CD14-positive monocyte (primary cell): Measurements from ENCODE around the gene ZFP62. TPM values are rescaled to one million over a fixed set of nuclear protein-coding genes. Genes with fewer than 3 reads are reported as not detected.

Experiments
- DNase-seq, 3 donors: peaks; one replicate each; pipeline ENCODE4 v3.0.0-alpha.2; 2011 to 2022
- H2AFZ ChIP-seq: 2 replicates; pipeline ENCODE4 v1.6.0; 2012; ENCODE audit warnings: mild to moderate bottlenecking, low read depth, low read length, inconsistent platforms; ENCODE audit not compliant: insufficient read depth, poor library complexity, severe bottlenecking
- H3K27ac ChIP-seq, 2 donors: 1 replicate in 1 of 2; 2 replicates in 1 of 2; pipeline ENCODE4 v1.5.1; 2012 to 2013; ENCODE audit warnings: low read length in 2 of 2, control low read depth in 1 of 2, inconsistent platforms in 1 of 2, low read depth in 1 of 2, mild to moderate bottlenecking in 1 of 2
- H3K27me3 ChIP-seq, 2 donors: one replicate each; pipeline versions ENCODE4 v1.6.0 to v1.6.1; 2011 to 2013; ENCODE audit warnings: low read length in 2 of 2; ENCODE audit not compliant: control insufficient read depth in 2 of 2, insufficient read depth in 2 of 2
- H3K36me3 ChIP-seq, 2 donors: replicated peaks in 1 of 2; 1 replicate in 1 of 2; 2 replicates in 1 of 2; pipeline versions ENCODE4 v1.5.1 to v1.6.1; 2012 to 2013; ENCODE audit warnings: low read length in 2 of 2, control low read depth in 1 of 2, inconsistent platforms in 1 of 2, mild to moderate bottlenecking in 1 of 2; ENCODE audit not compliant: insufficient read depth in 2 of 2, control insufficient read depth in 1 of 2
- H3K4me1 ChIP-seq, 2 donors: 1 replicate in 1 of 2; 2 replicates in 1 of 2; pipeline versions ENCODE4 v1.5.1 to v1.6.1; 2012 to 2013; ENCODE audit warnings: low read length in 2 of 2, control low read depth in 1 of 2, inconsistent platforms in 1 of 2, mild to moderate bottlenecking in 1 of 2, moderate library complexity in 1 of 2; ENCODE audit not compliant: insufficient read depth in 2 of 2, control insufficient read depth in 1 of 2
- H3K4me2 ChIP-seq: replicated peaks from 2 replicates; pipeline ENCODE3; 2012; ENCODE audit warnings: low read length, moderate library complexity, mild to moderate bottlenecking; ENCODE audit not compliant: poor library complexity, severe bottlenecking; ENCODE audit errors: extremely low read depth
- H3K4me3 ChIP-seq, 3 experiments: fragments of 200-600 bp in 1 of 3; sonication (generic) in 1 of 3; replicated peaks in 1 of 3; 1 replicate in 2 of 3; 2 replicates in 1 of 3; pipeline ENCODE4 v1.5.1; 2011 to 2013; ENCODE audit warnings: low read length in 3 of 3, mild to moderate bottlenecking in 3 of 3, control low read depth in 2 of 3, low read depth in 2 of 3, inconsistent platforms in 1 of 3, moderate library complexity in 1 of 3
- H3K79me2 ChIP-seq: 2 replicates; pipeline ENCODE4 v1.6.0; 2012; ENCODE audit warnings: mild to moderate bottlenecking, control low read depth, inconsistent platforms, low read length, moderate library complexity; ENCODE audit not compliant: insufficient read depth
- H3K9ac ChIP-seq: 2 replicates; pipeline ENCODE4 v1.6.0; 2017; ENCODE audit warnings: low read length, mild to moderate bottlenecking; ENCODE audit not compliant: insufficient read depth, poor library complexity, severe bottlenecking
- H3K9me3 ChIP-seq, 2 donors: replicated peaks in 1 of 2; 1 replicate in 1 of 2; 2 replicates in 1 of 2; pipeline versions ENCODE4 v1.5.1 to v1.6.1; 2012 to 2013; ENCODE audit warnings: low read length in 2 of 2, control low read depth in 1 of 2; ENCODE audit not compliant: control insufficient read depth in 1 of 2, insufficient read depth in 1 of 2
- H4K20me1 ChIP-seq: 2 replicates; pipeline ENCODE4 v1.6.0; 2012; ENCODE audit warnings: mild to moderate bottlenecking, low read length, control low read depth, moderate library complexity; ENCODE audit not compliant: insufficient read depth
- H3K27ac Mint-ChIP-seq, 7 donors: one replicate each; pipeline ENCODE4 v1.8.0; 2020; ENCODE audit warnings: mild to moderate bottlenecking in 7 of 7, mixed read lengths in 7 of 7, moderate library complexity in 6 of 7, inconsistent platforms in 2 of 7
- H3K27me3 Mint-ChIP-seq, 3 donors: one replicate each; pipeline ENCODE4 v1.8.0; 2021 to 2022; ENCODE audit warnings: low read depth in 3 of 3, mild to moderate bottlenecking in 3 of 3, mixed read lengths in 3 of 3, moderate library complexity in 3 of 3, inconsistent platforms in 1 of 3
- H3K36me3 Mint-ChIP-seq, 2 donors: one replicate each; pipeline ENCODE4 v1.8.0; 2020; ENCODE audit warnings: mixed read lengths in 2 of 2, inconsistent platforms in 1 of 2, mild to moderate bottlenecking in 1 of 2
- H3K4me1 Mint-ChIP-seq: one replicate; pipeline ENCODE4 v1.8.0; 2020; ENCODE audit warnings: mild to moderate bottlenecking, mixed read lengths
- H3K4me3 Mint-ChIP-seq, 2 donors: one replicate each; pipeline ENCODE4 v1.8.0; 2020; ENCODE audit warnings: mild to moderate bottlenecking in 2 of 2, mixed read lengths in 2 of 2, moderate library complexity in 1 of 2
- H3K9me3 Mint-ChIP-seq, 7 donors: one replicate each; pipeline ENCODE4 v1.8.0; 2020 to 2022; ENCODE audit warnings: mixed read lengths in 7 of 7, mild to moderate bottlenecking in 6 of 7, moderate library complexity in 6 of 7, inconsistent platforms in 2 of 7
- CTCF ChIP-seq: fragments of 200-600 bp; IDR thresholded peaks from one replicate; pipeline ENCODE4 v1.8.0; 2022; ENCODE audit warnings: antibody characterized with exemption, mild to moderate bottlenecking
- WGBS: methylation state at CpG from one replicate; pipeline ENCODE4 v1.1.5; 2013; ENCODE audit warnings: missing lambda C conversion rate; ENCODE audit not compliant: insufficient coverage; 5-methylcytosine and 5-hydroxymethylcytosine counted together
- intact Hi-C, 2 donors: fragments of 100-400 bp; cut with micrococcal nuclease; formaldehyde crosslinking; loops; one replicate each; pipeline versions ENCODE4 v1.15.0 to v1.15.1; 2023
- polyA plus RNA-seq, 3 donors: library from polyadenylated mRNA; depleted of rRNA in 1 of 3; unstranded in 2 of 3; stranded (reverse) in 1 of 3; fragments of 300-500 nt in 2 of 3; fragments of >200 nt in 1 of 3; fragmentation: Illumina TruSeq in 2 of 3; gene quantifications; 1 replicate in 2 of 3; 2 replicates in 1 of 3; pipeline ENCODE4 v1.2.3, GENCODE V29; 2012 to 2021

ZFP62 gene
- polyA plus RNA-seq, 3 donors: 4.1 to 7.1 (median 6.5) TPM

GRCh38 chr5:180870276-180871068, 9.4 kb upstream of the ZFP62 start:
- Histone ChIP-seq H3K9ac (no peak overlapping the region), H2AFZ (no peak overlapping the region), H3K4me3 (no peak overlapping the region), H3K9me3 (peaks cover 0 to 3% of the 10 kb centered on the region in 2 donors), H4K20me1 (no peaks in the 10 kb centered on the region), H3K27me3 (peaks cover 0 to 11% of the 10 kb centered on the region in 2 donors), H3K36me3 (no peaks in the 10 kb centered on the region), H3K4me1 (peaks cover 17 to 22% of the 10 kb centered on the region in 2 donors), H3K79me2 (no peaks in the 10 kb centered on the region), H3K4me2 (no peak overlapping the region), H3K27ac (no peak overlapping the region)
- H3K36me3 Mint-ChIP-seq: no peaks in the 10 kb centered on the region
- WGBS: 80% methylated on average over 6 of the region's 16 CpGs
- intact Hi-C loops: no loop called here
- no peak overlapping the region for H3K4me3 Mint-ChIP-seq
- H3K9me3 Mint-ChIP-seq: peaks cover 0 to 13% (median 6%) of the 10 kb centered on the region in 7 donors
- TF ChIP-seq CTCF: no peak
- peaks cover 5 to 12% (median 11%) of the 10 kb centered on the region in 3 donors for H3K27me3 Mint-ChIP-seq
- peaks cover 26% of the 10 kb centered on the region for H3K4me1 Mint-ChIP-seq
- peak overlapping the region in 1 of 7 donors; percentile 24 for H3K27ac Mint-ChIP-seq
- DNase-seq: no peak

DNA sequence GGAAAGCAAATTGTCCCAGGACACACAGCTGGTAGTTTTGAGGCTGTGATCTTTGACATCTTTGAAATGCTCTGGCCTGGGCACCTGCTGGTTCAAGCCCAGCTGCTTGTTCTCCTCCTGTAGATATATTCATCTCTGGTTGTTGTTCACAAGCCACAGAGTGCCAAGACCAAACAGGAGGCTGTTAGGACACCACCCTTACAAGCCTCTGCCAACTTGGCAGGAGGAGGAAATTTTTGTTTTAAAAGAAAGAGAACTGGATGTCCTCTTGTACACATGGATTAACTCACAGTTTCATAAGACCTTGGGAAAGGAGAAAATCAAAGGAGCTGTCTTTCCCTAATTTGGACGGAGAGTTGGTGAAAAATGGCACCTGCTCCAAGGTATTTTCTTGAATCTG, 8.5 kb upstream of the ZFP62 start:
- Histone ChIP-seq H3K79me2 (no peaks in the 10 kb centered on the region), H3K4me2 (no peak overlapping the region), H3K4me3 (no peak overlapping the region), H2AFZ (no peak overlapping the region), H3K27me3 (peaks cover 0 to 11% of the 10 kb centered on the region in 2 donors), H3K36me3 (no peaks in the 10 kb centered on the region), H3K9me3 (peaks cover 0 to 3% of the 10 kb centered on the region in 2 donors), H4K20me1 (no peaks in the 10 kb centered on the region), H3K4me1 (peaks cover 16 to 20% of the 10 kb centered on the region in 2 donors), H3K27ac (no peak overlapping the region), H3K9ac (no peak overlapping the region)
- H3K27ac Mint-ChIP-seq: no peak overlapping the region
- 80% methylated on average over 1 of the region's 1 CpG for WGBS
- no peak for TF ChIP-seq CTCF
- intact Hi-C loops: loop anchor here (10.0 kb wide), 1 partner anchor 285 kb away; no protein-coding TSS in a partner anchor
- H3K9me3 Mint-ChIP-seq: peaks cover 0 to 13% (median 6%) of the 10 kb centered on the region in 7 donors
- H3K27me3 Mint-ChIP-seq: peaks cover 0 to 14% (median 11%) of the 10 kb centered on the region in 3 donors
- H3K36me3 Mint-ChIP-seq: no peaks in the 10 kb centered on the region
- no peak for DNase-seq
- no peak overlapping the region for H3K4me3 Mint-ChIP-seq
- peaks cover 22% of the 10 kb centered on the region for H3K4me1 Mint-ChIP-seq
